Measurements from ENCODE around the gene ERVV-1.

DNA sequence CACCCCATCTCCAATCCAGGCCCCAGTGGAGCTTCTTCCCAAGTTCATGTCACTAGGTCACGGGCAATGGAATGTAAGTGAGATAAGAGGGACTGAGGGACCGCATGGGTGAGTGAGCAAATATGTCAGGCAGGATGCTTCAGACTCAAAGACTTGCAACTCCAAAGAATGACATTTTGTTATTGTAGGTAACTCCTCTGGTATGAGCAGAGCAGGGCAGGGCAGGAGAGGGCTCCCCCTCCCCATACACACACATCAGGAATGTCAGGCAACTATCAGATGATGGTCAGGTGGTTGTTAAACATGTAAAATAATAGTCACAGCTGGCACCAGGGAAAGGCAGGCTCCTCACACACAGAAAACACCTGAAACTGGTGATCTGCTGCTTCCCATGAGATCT, 41.4 kb downstream of the ERVV-1 start:
- TF ChIP-seq, protein P1, sequence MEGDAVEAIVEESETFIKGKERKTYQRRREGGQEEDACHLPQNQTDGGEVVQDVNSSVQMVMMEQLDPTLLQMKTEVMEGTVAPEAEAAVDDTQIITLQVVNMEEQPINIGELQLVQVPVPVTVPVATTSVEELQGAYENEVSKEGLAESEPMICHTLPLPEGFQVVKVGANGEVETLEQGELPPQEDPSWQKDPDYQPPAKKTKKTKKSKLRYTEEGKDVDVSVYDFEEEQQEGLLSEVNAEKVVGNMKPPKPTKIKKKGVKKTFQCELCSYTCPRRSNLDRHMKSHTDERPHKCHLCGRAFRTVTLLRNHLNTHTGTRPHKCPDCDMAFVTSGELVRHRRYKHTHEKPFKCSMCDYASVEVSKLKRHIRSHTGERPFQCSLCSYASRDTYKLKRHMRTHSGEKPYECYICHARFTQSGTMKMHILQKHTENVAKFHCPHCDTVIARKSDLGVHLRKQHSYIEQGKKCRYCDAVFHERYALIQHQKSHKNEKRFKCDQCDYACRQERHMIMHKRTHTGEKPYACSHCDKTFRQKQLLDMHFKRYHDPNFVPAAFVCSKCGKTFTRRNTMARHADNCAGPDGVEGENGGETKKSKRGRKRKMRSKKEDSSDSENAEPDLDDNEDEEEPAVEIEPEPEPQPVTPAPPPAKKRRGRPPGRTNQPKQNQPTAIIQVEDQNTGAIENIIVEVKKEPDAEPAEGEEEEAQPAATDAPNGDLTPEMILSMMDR (IDR thresholded peaks at IDR 0.05): no peak
- TF ChIP-seq EP300 (IDR thresholded peaks at IDR 0.05): no peak
- no peak for TF ChIP-seq POLR2A (IDR thresholded peaks at IDR 0.05)
